Measurements from ENCODE around the gene LAMC2.

DNA sequence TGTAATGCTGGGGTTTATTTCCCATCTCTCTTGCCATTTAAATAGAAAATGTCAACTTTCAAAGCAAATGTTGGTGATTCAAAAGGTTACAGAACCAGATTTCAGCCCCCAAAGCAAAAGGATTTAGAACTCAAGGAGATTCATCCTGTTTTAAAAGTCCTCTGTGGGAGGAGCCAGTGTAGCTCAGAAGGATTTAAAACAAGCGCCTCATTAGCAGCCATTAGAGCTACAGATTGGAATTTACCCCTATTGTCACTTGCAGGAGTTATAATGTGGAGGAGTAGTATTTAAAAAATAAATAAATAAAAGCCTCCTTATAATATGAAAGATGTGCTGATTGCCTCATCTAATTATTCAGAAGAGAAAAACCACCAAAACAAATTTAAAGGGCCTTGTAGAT is 107.8 kb downstream of the LAMC2 start:
- TF ChIP-seq CTCF (IDR thresholded peaks at IDR 0.05; ENCODE audit: insufficient read depth, low read depth, low read length) (no peak), EZH2 (IDR thresholded peaks at IDR 0.05; ENCODE audit: insufficient read depth, low read length) (no peak)
